HepG2 (cell line): ENCODE results near the gene MRO.

Experiments used
- CEBPB ChIP-seq: IDR thresholded peaks from 2 replicates; pipeline ENCODE4 v1.6.1; 2011; ENCODE audit warnings: low read depth, low read length, improper control_type of control experiment, borderline replicate concordance
- MXD4 ChIP-seq: IDR thresholded peaks from 2 replicates; pipeline ENCODE4 v1.6.1; 2016; ENCODE audit warnings: mild to moderate bottlenecking, missing biosample characterization, missing genetic modification reagents
- NCOR1 ChIP-seq: fragments of 200-600 bp; sonication (generic); IDR thresholded peaks from 2 replicates; pipeline ENCODE4 v1.7.0; 2017; ENCODE audit warnings: antibody characterized with exemption, low read length, borderline replicate concordance
- POLR2AphosphoS5 ChIP-seq: IDR thresholded peaks from 2 replicates; pipeline ENCODE4 v1.6.1; 2012; ENCODE audit warnings: low read depth, low read length
- RAD51 ChIP-seq: fragments of 450-650 bp; IDR thresholded peaks from 2 replicates; pipeline ENCODE4 v1.6.1; 2016; ENCODE audit warnings: borderline replicate concordance
- TF ChIP-seq, protein P1 (sequence below): sonication (generic); formaldehyde crosslinking; IDR thresholded peaks from 2 replicates; pipeline ENCODE4 v1.5.0; 2020; ENCODE audit warnings: mild to moderate bottlenecking, missing genetic modification reagents, moderate library complexity

DNA sequence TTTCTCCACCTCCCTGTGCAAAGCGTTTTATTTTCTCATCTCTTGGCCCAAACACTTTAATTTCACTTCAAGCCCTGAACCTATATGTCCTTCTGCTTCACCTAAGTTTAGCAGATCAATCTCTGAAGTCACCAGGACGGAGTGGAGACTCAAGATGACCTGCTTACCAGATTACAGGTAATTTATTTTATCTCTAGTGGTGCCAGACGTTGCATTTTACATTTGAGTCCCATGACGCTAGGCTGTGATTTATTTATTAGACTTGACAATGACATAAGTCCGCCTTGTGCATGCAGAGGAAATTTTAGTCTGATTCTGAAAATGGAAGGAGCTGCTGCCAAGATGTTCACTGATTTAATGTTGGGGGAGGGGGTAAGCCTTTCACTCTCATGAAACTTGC is 73.9 kb downstream of the MRO start:
- TF ChIP-seq POLR2AphosphoS5 (no peak), NCOR1 (no peak), CEBPB (no peak), MXD4 (CRISPR knock-in tag) (no peak), RAD51 (no peak)
- TF ChIP-seq, protein P1, sequence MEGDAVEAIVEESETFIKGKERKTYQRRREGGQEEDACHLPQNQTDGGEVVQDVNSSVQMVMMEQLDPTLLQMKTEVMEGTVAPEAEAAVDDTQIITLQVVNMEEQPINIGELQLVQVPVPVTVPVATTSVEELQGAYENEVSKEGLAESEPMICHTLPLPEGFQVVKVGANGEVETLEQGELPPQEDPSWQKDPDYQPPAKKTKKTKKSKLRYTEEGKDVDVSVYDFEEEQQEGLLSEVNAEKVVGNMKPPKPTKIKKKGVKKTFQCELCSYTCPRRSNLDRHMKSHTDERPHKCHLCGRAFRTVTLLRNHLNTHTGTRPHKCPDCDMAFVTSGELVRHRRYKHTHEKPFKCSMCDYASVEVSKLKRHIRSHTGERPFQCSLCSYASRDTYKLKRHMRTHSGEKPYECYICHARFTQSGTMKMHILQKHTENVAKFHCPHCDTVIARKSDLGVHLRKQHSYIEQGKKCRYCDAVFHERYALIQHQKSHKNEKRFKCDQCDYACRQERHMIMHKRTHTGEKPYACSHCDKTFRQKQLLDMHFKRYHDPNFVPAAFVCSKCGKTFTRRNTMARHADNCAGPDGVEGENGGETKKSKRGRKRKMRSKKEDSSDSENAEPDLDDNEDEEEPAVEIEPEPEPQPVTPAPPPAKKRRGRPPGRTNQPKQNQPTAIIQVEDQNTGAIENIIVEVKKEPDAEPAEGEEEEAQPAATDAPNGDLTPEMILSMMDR = no peak
